GM12864 (cell line): Measurements from ENCODE around the gene GREB1L.

Experiments used
- DNase-seq: peaks from one replicate; pipeline ENCODE4 v3.0.0-alpha.2; 2011; ENCODE audit warnings: low read depth
- H3K4me3 ChIP-seq: 2 replicates; pipeline ENCODE4 v1.5.1; 2011; ENCODE audit warnings: mild to moderate bottlenecking, low read depth, low read length, control low read depth
- CTCF ChIP-seq: IDR thresholded peaks from 2 replicates; pipeline ENCODE4 v1.5.1; 2011; ENCODE audit warnings: low read depth, mild to moderate bottlenecking, moderate library complexity, low read length, control low read depth, inconsistent platforms; ENCODE audit errors: missing control alignments

The GREB1L gene

GRCh38 chr18:21242141-21242779, at the start of gene GREB1L:
GREB1L (plus strand) TSS chr18:21242232; CDS start chr18:21383519, 141,287 bp downstream.
- no peak within 1 kb of the TSS for H3K4me3 ChIP-seq
- TF ChIP-seq CTCF, result no peak
- no peak for DNase-seq

- DNase-seq, result no peak
- TF ChIP-seq CTCF, result no peak
- H3K4me3 ChIP-seq, result no peak overlapping the region
These were observed 49.8 kb upstream of the GREB1L start for GRCh38 chr18:21192308-21192624.

GRCh38 chr18:21194871-21195771, 46.9 kb upstream of the GREB1L start:
- TF ChIP-seq CTCF, result peak; percentile 46
- DNase-seq, result no peak
- no peak overlapping the region for H3K4me3 ChIP-seq

- TF ChIP-seq CTCF, result no peak
- H3K4me3 ChIP-seq, result no peak overlapping the region
- no peak for DNase-seq
These were observed 45.6 kb upstream of the GREB1L start for GRCh38 chr18:21196426-21196825.

GRCh38 chr18:21203126-21203525, 38.9 kb upstream of the GREB1L start:
- no peak for DNase-seq
- TF ChIP-seq CTCF, result no peak
- H3K4me3 ChIP-seq, result no peak overlapping the region

GRCh38 chr18:21203542-21204241, 38.3 kb upstream of the GREB1L start:
- no peak overlapping the region for H3K4me3 ChIP-seq
- TF ChIP-seq CTCF, result no peak
- DNase-seq, result no peak
